Activated T-cell treated with anti-CD3 and anti-CD28 coated beads, Interleukin-2, amount 50 U/mL, for 4 hours (primary cell): ENCODE measurements around the gene GALNT17. TPM values are rescaled to one million over a fixed set of nuclear protein-coding genes. Genes with fewer than 3 reads are reported as not detected.

Source experiments
- ATAC-seq, 2 donors: fragments of 200-7000 bp; cut with Tn5 transposase; one replicate each; pipeline ENCODE4 v1.10.0; 2021
- DNase-seq: peaks from one replicate; pipeline ENCODE4 v3.0.0-alpha.2; 2020
- H3K27me3 Mint-ChIP-seq: one replicate; pipeline ENCODE4 v1.8.0; 2021; ENCODE audit warnings: low read depth, mixed read lengths
- H3K36me3 Mint-ChIP-seq: one replicate; pipeline ENCODE4 v1.8.0; 2022; ENCODE audit warnings: mixed read lengths; ENCODE audit not compliant: insufficient read depth
- H3K4me1 Mint-ChIP-seq: one replicate; pipeline ENCODE4 v1.8.0; 2021; ENCODE audit warnings: low read depth, mixed read lengths
- H3K4me3 Mint-ChIP-seq: one replicate; pipeline ENCODE4 v1.8.0; 2021; ENCODE audit warnings: mild to moderate bottlenecking, moderate library complexity, mixed read lengths
- H3K9me3 Mint-ChIP-seq: one replicate; pipeline ENCODE4 v1.8.0; 2021; ENCODE audit warnings: mixed read lengths
- total RNA-seq, 3 donors: library from RNA; stranded (reverse); gene quantifications; one replicate each; pipeline ENCODE4 v1.2.1, GENCODE V29; 2021

Gene GALNT17
- total RNA-seq, 3 donors from 2014 or later = 0.30 TPM; not detected in 2

DNA sequence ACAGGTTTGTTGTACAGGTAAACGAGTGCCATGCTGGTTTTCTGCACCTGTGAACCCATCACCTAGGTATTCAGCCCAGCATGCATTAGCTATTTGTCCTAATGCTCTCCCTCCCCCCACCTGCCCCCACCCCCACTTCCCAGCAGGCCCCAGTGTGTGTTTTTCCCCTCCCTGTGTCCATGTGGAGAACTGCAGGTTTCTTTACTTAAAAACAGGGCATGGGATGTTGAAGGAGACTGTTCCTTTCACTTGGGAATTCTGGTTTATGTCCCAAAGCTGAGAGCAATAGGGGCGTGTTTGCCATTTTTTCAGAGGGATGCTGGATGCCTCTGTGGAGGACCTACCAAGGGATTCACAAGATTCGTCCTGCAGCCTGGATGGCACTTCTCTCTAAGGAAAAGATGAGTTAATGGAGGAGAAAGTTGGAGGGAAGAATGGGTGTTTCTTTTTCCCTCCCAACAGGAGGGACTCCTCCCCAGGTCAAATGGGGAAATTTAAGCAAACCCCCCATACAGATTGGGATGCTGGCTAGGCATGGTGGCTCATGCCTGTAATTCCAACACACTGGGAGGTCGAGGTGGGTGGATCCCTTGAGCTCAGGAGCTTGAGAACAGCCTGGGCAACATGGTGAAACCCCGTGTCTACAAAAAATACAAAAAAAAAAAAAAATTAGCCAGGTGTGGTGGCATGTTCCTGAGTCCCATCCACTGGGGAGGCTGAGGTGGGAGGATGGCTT lies 136.0 kb downstream of the GALNT17 start:
- no peak overlapping the region for H3K4me3 Mint-ChIP-seq
- H3K36me3 Mint-ChIP-seq = no peaks in the 10 kb centered on the region
- no peaks in the 10 kb centered on the region for H3K27me3 Mint-ChIP-seq
- ATAC-seq (no peak), DNase-seq (no peak)
- H3K9me3 Mint-ChIP-seq = peaks cover 39% of the 10 kb centered on the region
- no peaks in the 10 kb centered on the region for H3K4me1 Mint-ChIP-seq

DNA sequence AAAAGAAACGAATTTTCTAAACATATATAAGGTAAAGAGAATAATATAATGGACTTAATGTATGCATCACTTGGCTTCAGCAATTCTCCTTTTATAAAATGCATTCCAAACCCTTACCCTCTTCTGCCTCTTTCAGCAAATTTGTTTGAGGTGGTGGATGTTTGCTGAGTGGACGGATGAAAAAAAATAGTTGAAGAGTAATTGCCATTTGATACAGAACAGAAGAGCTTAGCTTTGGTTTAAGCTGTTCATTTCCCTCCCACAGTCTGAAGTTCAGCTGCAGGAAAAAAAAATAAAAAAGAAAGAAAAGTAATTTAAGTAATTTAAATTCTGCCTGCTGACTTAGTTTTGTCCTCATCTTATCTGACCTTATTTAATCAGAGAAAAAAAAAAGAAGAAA lies 138.6 kb downstream of the GALNT17 start:
- Mint-ChIP-seq H3K27me3 (no peaks in the 10 kb centered on the region), H3K4me1 (no peaks in the 10 kb centered on the region), H3K36me3 (no peaks in the 10 kb centered on the region), H3K4me3 (no peak overlapping the region), H3K9me3 (peaks cover 33% of the 10 kb centered on the region)
- DNase-seq (no peak), ATAC-seq (no peak)

DNA sequence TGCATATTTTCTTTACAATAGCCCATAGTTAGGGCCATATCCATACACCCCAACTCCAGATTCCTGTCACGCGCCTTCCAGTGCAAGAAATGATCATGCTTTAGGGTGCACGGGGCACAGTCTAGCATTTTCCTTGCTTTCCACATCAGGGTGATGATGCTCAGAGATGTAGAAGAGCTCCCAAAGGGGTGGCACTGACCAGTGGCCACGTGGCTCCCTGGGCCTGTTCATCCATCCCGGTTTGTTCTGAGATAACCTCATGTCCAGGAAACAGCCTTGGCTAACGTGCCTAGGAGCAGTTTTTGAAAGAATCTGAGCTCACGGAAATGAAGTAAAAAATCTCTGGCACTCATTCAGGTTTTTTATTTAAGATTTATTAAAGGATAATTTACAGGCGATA lies 139.3 kb downstream of the GALNT17 start:
- Mint-ChIP-seq H3K9me3 (peaks cover 36% of the 10 kb centered on the region), H3K36me3 (no peaks in the 10 kb centered on the region), H3K27me3 (no peaks in the 10 kb centered on the region), H3K4me1 (no peaks in the 10 kb centered on the region), H3K4me3 (no peak overlapping the region)
- DNase-seq (no peak), ATAC-seq (no peak)

DNA sequence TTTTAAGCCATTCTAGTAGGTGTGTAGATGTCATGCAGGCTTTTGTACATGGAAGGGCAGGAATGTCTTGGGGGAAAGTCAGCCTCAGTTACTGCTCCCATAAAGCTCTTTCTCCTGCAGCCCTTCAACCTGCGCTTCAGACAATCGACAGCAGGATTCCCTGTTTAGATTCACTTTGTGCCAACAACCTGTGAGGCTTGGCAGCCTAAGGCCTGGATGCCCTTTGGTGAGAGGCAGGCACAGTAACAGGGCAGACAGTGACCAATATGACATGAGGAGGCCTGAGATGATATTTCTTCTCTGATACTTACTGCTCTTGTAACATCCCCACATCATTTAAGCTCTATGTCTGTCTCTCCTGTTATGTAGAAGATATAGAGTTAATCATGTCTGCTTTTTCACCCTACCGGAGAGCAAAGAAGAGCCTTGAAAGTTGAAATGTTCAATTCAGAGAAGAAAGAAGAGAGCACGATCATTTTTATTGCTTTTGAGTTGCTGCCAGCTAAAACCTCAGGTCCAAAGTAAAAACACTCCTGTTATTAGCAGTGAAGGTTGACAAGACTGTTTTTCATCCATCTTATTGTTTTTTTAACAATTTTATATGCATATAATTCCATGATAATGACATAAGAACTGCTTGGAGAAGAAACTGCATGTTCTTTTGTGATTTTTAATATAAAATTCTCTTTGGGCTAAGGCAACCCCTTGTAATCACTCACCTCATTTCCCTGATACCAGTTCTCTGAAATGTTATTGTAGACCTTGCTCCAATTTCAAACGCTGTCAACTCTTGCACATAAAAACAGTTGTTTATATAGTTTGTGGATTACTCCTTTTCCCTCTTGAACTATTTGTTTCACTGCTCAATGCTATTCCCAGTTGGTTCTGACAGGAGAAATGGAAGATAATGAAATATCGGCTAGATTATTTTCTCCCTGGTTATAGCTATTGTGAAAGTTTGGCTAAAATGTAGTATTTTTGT lies 140.9 kb downstream of the GALNT17 start:
- DNase-seq = no peak
- H3K27me3 Mint-ChIP-seq = no peaks in the 10 kb centered on the region
- H3K4me3 Mint-ChIP-seq = no peak overlapping the region
- H3K36me3 Mint-ChIP-seq = no peaks in the 10 kb centered on the region
- H3K9me3 Mint-ChIP-seq = peaks cover 32% of the 10 kb centered on the region
- ATAC-seq = no peak
- no peaks in the 10 kb centered on the region for H3K4me1 Mint-ChIP-seq

DNA sequence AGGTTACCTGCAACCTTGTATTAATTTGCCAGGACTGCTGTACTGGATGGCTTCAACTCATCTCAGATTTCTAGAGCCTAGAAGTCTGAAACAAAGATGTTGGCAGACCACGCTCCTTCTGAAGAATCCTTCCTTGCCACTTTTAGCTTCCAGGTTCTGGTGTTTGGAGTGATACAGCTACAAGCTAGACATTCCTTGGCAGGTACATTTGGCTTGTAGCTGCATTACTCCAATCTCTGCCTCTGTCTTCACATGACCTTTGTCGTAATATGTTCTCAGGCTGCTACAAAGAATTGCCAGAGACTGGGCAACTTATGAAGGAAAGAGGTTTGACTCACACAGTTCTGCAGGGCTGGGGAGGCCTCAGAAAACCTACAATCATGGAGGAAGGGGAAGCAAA lies 146.3 kb downstream of the GALNT17 start:
- Mint-ChIP-seq H3K9me3 (peaks cover 13% of the 10 kb centered on the region), H3K36me3 (no peaks in the 10 kb centered on the region), H3K27me3 (no peaks in the 10 kb centered on the region), H3K4me3 (no peak overlapping the region), H3K4me1 (no peaks in the 10 kb centered on the region)
- ATAC-seq (no peak), DNase-seq (no peak)

DNA sequence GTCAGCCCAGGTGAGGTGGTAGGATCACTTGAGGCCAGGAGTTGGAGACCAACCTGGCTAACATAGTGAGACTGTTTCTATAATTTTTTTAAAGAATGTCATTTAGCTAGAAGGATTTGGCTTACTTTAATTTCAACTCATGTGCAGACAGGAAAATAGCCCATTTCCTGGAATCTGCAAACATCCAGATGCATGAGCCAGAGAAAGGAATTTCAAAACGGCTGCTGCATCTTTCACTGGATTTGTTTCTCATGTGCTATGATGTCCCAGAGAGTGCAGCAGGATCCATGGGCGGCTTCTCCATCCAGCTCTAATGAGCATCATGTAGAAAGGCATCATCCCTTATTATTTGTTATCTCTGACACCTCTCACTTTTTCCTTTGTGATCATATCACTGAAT lies 149.3 kb downstream of the GALNT17 start:
- no peak overlapping the region for H3K4me3 Mint-ChIP-seq
- no peak for ATAC-seq
- H3K27me3 Mint-ChIP-seq = no peaks in the 10 kb centered on the region
- DNase-seq = no peak
- no peaks in the 10 kb centered on the region for H3K4me1 Mint-ChIP-seq
- H3K9me3 Mint-ChIP-seq = peaks cover 3% of the 10 kb centered on the region
- no peaks in the 10 kb centered on the region for H3K36me3 Mint-ChIP-seq

DNA sequence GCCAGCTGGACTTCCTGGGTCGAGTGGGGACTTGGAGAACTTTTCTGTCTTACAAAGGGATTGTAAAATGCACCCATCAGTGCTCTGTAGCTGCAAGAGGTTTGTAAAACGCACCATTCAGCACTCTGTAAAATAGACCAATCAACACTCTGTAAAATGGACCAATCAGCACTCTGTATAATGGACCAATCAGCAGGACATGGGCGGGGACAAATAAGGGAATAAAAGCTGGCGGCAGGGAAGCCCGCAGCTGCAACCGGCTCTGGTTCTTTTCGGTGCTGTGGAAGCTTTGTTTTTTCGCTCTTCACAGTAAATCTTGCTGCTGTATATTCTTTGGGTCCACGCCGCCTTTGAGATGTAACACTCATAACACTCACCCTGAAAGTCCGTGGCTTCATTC lies 151.9 kb downstream of the GALNT17 start:
- H3K9me3 Mint-ChIP-seq = peaks cover 3% of the 10 kb centered on the region
- ATAC-seq (no peak), DNase-seq (no peak)
- no peaks in the 10 kb centered on the region for H3K36me3 Mint-ChIP-seq
- H3K4me3 Mint-ChIP-seq = no peak overlapping the region
- no peaks in the 10 kb centered on the region for H3K4me1 Mint-ChIP-seq
- H3K27me3 Mint-ChIP-seq = no peaks in the 10 kb centered on the region

DNA sequence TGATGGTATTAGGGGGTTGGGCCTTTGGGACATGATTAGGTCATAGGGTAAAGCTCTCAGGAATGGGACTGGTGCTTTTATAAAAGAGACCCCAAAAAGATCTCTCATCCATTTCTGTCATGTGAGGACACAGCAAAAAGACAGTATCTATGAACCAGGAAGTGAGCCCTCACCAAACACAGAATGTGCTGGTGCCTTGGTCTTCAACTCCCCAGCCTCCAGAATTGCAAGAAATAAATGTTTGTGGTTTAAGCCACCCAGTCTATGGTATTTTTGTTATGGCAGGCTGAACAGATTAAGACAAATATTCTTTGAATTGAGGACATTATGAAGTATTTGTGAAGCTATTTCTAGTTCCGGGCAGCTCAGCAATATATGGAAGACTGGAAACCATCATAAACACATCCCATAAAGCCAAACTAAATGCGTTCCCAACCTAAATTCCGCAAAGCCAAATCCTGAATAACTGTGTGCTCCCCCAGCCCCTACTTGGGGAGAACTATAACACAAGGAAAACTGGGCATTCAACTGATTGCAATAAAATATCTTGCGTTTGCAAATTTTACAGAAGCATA lies 153.7 kb downstream of the GALNT17 start:
- DNase-seq (no peak), ATAC-seq (no peak)
- no peaks in the 10 kb centered on the region for H3K27me3 Mint-ChIP-seq
- H3K4me1 Mint-ChIP-seq = no peaks in the 10 kb centered on the region
- H3K4me3 Mint-ChIP-seq = no peak overlapping the region
- no peaks in the 10 kb centered on the region for H3K9me3 Mint-ChIP-seq
- no peaks in the 10 kb centered on the region for H3K36me3 Mint-ChIP-seq

DNA sequence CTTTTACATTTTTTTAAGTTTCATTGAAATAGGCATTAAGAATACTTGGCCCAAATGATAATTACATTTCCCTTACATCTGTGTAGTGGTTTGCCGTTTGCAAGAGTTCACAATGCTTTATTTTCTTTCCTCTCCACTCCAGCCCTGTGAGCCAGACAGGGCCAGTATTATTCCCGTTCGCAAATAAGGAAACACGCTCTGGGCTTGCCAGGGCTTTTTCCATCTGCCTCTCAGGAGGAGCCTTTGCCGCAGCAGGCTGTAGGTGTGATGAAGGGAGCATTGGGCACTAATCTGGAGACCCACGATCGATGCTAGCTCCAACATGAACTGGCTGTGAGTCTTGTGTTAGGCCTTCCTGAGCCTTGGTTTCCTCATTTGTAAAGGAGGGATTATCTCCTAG lies 154.4 kb downstream of the GALNT17 start:
- Mint-ChIP-seq H3K4me3 (no peak overlapping the region), H3K36me3 (no peaks in the 10 kb centered on the region), H3K4me1 (no peaks in the 10 kb centered on the region), H3K9me3 (no peaks in the 10 kb centered on the region), H3K27me3 (no peaks in the 10 kb centered on the region)
- ATAC-seq (no peak), DNase-seq (no peak)

DNA sequence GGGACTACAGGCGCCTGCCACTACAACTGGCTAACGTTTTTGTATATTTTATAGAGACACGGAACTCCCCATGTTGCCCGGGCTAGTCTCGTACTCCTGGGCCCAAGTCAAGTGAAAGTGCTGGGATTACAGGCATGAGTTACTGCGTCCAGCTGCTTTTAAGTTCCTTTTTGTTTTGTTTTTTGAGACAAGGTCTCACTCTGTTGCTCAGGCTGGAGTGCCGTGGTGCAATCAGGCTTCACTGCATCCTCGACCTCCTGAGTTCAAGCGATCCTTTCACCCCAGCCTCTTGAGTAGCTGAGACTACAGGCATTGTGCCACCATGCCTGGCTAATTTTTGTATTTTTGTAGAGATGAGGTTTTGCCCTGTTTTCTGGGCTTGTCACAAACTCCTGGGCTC lies 155.0 kb downstream of the GALNT17 start:
- no peaks in the 10 kb centered on the region for H3K9me3 Mint-ChIP-seq
- no peak overlapping the region for H3K4me3 Mint-ChIP-seq
- ATAC-seq = no peak
- H3K36me3 Mint-ChIP-seq = no peaks in the 10 kb centered on the region
- no peaks in the 10 kb centered on the region for H3K4me1 Mint-ChIP-seq
- DNase-seq = no peak
- no peaks in the 10 kb centered on the region for H3K27me3 Mint-ChIP-seq

DNA sequence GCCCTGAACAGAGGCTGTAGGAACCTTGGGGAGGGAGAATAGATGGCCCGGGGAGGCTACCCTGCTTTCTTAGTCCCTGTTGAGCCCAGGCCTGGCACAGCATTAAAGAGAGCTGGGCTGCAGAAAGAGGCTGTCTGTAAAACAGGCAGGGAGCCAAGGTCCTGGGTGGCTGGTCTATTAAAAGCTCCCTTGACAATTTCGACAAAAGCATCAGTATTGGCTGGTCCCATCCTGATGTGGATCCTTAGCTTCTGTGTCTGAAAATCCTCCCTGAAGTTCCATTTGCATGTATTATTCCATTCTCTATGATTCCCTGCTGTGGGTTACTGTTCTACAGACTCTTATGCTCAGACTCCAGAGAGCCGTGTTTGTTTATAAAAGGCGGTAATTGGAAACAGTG lies 158.5 kb downstream of the GALNT17 start:
- H3K27me3 Mint-ChIP-seq = no peaks in the 10 kb centered on the region
- H3K4me1 Mint-ChIP-seq = no peaks in the 10 kb centered on the region
- H3K36me3 Mint-ChIP-seq = no peaks in the 10 kb centered on the region
- no peak overlapping the region for H3K4me3 Mint-ChIP-seq
- no peak for ATAC-seq
- no peak for DNase-seq
- no peaks in the 10 kb centered on the region for H3K9me3 Mint-ChIP-seq

DNA sequence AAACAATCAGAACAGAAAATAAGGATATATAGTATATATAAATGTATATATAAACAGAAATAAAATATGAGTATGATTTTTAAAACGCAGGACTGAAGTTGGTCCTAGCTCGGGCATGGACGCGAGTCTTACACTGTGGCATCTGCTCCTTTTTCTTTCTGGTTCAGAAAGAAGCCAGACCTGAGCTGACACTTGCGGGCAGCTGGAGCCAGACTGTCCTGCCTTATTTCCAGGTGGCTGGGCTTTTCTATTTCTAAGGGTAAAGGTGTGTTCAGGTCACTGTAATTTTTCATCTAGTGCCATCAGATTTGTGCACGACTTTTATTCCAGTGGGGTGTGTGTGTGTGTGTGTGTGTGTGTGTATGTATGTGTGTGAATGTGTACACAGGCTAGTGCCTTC lies 166.4 kb downstream of the GALNT17 start:
- DNase-seq = no peak
- H3K27me3 Mint-ChIP-seq = no peaks in the 10 kb centered on the region
- ATAC-seq = no peak
- H3K9me3 Mint-ChIP-seq = no peaks in the 10 kb centered on the region
- H3K36me3 Mint-ChIP-seq = no peaks in the 10 kb centered on the region
- no peaks in the 10 kb centered on the region for H3K4me1 Mint-ChIP-seq
- H3K4me3 Mint-ChIP-seq = no peak overlapping the region

DNA sequence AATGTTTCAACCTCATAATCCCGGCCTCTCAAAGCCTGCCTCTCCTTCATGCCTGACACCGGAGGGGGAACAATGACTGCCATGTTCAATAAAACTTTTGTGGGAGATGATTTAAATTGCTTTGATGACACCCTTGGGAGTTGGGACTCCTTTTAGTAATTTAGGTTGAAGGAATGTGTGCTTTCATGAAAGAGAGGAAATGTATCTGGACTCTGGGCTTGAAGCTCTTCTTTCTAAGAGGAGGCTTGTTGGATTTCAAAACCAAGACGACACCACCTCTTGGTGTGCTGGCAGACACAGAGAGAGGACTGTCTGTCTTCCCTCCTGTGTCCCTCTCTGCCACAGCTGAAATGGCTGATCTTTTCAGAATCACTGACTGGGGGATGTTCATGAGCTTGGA lies 168.1 kb downstream of the GALNT17 start:
- no peaks in the 10 kb centered on the region for H3K9me3 Mint-ChIP-seq
- no peak overlapping the region for H3K4me3 Mint-ChIP-seq

DNA sequence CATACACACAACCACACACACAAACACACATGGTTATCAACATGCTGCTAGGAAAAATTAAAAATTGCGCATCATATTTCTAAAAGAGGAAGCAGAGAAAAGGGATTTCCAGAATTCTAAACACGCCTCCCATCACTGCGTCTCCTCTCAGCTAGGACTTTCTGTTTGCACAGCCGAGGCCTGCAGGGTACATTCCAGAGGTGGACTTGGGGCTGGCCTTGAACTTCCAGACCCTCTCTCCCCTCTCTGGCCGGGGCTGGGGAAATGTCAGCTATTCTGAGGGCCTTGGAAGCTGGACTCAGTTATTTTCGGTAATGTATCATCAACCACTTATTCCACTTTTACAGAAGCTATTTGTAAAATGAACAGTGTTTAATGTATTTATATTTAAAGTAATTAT lies 168.7 kb downstream of the GALNT17 start:
- Mint-ChIP-seq H3K4me1 (no peaks in the 10 kb centered on the region), H3K4me3 (no peak overlapping the region), H3K27me3 (no peaks in the 10 kb centered on the region), H3K36me3 (no peaks in the 10 kb centered on the region), H3K9me3 (no peaks in the 10 kb centered on the region)
- DNase-seq = no peak
- no peak for ATAC-seq

More for the DNA sequence above, 168.1 kb downstream of the GALNT17 start:
- H3K27me3 Mint-ChIP-seq = no peaks in the 10 kb centered on the region
- H3K36me3 Mint-ChIP-seq = no peaks in the 10 kb centered on the region
- DNase-seq (no peak), ATAC-seq (no peak)
- no peaks in the 10 kb centered on the region for H3K4me1 Mint-ChIP-seq
